ENCODE measurements around the gene CSAD.
"Not testable (repeated sequence)": the region's sequence is repeated elsewhere in the genome, so short reads cannot be mapped to it uniquely, and the experiment has no call there.

Gene CSAD

DNA sequence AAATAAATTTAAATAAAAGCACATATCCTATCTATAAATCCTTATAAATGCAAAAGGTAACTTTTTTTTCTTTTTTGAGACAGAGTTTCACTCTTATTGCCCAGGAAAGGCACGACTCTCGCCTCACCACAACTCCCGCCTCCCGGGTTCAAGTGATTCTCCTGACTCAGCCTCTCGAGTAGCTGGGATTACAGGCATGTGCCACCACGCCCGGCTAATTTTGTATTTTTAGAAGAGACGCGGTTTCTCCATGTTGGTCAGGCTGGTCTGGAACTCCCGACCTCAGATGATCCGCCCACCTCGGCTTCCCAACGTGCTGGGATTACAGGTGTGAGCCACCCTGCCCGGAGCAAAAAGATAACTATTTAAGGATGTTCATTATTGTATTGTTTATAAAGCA lies 1.9 kb downstream of the CSAD start:
- DNase-seq = not testable (repeated sequence)

DNA sequence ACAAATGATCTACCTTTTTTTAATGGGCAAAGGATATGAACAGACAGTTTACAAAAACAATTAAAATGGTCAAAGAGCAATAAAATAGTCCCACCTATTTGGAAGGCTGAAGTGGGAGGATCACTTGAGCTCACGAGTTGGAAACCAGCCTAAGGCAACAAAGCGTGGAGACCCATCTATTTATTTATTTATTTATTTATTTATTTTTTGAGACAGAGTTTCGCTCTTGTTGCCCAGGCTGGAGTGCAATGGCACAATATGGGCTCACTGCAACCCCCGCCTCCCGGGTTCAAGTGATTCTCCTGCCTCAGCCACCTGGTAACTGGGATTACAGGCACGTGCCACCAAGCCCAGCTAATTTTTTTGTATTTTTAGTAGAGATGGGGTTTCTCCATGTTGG lies 3.3 kb downstream of the CSAD start:
- DNase-seq = not testable (repeated sequence)

DNA sequence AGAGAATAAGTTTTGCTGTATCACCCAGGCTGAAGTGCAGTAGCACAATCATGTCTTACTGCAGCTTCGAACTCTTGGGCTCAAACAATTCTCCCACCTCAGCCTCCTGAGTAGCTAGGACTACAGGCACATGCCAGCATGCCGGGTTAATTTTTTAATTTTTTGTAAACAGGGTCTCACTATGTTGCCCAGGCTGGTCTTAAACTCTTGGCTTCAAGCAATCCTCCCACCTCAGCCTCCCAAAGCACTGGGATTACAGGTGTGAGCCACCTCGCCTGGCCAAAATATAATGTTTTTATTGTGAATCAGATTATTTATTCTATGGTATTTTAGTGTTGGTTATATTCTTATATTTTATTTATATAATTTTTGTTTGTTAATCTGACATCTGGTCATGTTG lies 4.0 kb downstream of the CSAD start:
- no peak for DNase-seq

DNA sequence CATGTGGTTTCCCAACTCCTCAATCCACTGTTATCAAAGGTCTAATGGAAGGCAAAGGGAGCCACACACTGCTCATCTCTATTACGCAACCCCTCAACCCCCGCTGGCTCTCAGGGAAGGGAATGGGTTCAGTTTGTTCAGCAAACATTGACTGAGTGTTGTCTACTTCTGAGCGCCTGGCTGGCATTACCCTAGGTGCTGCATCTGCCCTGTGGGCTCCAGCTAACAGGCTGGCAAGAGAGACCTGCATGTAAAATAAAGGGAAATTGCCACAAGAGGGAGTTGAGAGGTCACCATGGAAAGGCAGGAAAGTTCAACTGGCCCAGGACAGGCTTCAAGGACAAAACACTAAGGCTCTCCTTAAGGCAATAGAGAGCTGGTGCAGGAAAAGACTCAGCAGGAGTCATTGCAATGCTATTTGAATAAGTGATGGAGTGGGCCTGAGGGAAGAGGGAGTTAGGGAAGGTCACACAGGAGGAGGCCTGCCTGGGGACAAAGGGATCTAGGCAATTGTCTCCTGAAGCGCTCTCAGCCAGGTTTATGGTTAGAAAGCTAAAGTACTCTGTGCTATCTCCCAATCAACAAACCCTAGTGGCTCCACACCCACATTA lies 5.7 kb downstream of the CSAD start:
- no peak for DNase-seq

DNA sequence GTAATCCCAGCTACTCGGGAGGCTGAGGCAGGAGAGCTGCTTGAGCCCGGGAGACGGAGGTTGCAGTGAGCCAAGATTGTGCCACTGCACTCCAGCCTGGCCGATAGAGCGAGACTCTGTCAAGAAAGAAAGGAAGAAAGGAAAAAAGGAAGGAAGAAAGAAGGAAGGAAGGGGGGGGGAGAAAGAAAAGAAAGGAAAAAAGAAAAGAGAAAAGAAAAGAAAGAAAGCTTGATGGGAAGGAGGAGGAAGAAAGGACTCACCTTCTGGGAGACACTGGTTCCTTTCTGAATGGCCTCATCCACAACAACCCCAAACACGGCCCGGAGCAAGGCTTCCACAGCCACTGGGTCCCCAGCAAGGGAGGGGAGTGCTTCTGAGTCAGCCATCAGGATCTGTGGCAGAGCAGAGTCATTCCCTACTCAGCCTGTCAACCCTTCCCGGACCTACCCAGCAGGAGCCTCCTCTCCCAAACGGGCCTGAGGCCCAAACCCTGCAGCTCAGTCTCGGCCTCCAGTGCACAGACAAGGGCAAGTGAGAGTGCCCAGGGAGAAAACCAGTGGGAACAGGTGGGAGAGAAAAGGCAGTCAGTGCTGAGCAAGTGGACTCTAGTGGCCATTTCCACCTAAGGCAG lies 7.5 kb downstream of the CSAD start:
- DNase-seq = peak; percentile 24

DNA sequence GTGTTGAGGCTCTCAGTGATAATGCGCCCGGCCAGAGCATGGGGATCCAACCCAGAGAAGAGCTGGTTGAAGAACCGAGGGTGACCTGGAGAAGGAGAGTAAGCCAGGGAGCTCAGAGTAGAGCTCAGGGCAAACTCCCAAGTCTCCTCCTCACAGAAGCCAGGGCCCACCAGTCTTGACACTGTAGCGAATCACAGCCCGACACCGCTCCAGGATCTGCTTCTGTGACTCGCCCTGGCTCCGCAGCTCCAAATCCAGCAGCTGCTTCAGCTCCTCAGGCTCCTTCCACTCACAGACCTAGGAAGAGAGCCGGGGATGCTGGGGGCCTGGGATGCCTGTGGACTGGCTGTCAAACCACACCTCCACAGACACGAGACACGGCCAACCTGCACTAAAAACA lies 8.4 kb downstream of the CSAD start:
- DNase-seq = peak; percentile 32

DNA sequence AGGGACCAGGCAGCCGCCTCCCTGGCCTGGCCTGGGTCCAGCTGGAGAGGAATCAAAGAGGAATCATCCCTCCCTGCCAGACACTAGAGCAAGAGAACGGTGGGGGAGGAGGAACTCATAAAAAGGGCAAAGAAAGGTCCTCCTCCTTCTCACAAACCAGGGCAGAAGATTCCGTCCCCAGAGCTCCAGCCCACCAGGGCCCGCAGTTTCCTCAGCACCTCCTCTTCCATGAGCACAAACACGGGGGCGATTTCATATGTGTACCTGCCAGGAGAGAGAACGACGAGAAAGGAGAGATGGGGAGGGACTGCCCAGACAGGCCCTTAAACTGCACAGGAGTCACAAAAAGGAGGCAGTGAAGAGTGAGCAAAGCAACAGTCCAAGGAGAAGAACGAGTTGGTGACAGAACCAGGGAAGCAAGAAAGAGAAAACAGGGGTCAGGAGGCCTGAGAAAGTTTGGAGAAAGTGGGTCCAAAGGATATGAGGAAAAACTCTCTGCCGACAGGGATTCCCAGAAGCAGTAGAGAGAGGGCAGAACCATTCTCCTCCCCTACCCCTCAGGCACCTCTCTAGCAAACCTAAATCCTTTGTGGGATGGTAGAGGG lies 8.9 kb downstream of the CSAD start:
- DNase-seq = no peak

DNA sequence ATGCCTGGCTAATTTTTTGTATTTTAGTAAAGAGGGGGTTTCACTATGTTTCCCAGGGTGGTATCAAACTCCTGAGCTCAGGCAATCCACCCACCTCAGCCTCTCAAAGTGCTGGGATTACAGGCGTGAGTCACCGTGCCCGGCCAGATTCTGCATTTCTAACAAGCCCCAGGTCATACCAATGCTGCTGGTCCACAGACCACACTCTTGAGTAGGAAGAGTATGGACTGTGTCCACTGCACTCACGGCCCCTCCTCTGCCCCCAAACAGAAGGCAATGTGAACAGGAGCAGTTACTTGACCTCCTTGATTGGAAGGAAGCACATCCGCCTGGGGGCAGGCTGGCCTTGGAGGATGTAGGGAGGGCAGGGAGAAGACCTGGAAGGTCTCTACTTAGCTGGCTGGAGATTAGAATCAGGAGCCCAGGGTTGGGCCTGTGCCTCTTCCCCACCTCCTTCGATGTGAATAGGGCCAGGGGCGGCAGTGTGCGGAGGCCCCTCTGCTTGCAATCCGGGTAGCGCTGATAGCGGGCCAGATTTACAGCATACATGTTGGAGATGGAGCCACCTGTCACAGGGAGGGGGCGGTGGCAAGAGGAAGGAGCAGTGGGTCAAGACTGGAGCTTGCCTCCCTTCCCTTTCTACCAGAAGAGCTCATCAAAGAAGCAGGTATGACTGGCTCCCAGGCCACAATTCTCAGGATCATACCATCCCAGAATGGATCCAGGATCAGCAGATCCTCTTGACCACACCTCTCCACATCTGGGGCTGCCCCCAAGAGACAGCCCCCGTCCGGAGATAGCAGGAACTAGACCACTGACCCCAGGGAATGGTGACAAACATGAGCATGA lies 9.6 kb downstream of the CSAD start:
- no peak for DNase-seq

DNA sequence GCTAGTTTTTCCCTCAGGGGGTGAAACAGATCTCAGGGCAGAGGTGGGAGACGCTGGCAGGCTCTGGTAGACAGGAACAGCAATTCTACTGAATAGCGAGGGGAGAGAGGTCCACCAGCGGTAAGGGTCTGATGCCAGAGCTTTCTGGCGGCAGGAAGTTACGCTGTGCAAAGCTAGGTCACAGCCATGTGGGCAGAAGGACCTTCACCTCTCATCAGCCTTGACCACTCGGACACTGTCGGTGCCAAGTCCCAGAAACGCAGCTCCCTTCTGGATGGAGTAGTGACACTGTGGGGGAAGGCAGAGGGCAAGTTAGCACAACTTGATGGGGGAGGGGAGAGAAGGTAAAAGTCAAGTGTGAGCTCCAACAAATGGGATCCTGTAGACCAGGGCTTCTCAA lies 10.5 kb downstream of the CSAD start:
- DNase-seq = no peak

DNA sequence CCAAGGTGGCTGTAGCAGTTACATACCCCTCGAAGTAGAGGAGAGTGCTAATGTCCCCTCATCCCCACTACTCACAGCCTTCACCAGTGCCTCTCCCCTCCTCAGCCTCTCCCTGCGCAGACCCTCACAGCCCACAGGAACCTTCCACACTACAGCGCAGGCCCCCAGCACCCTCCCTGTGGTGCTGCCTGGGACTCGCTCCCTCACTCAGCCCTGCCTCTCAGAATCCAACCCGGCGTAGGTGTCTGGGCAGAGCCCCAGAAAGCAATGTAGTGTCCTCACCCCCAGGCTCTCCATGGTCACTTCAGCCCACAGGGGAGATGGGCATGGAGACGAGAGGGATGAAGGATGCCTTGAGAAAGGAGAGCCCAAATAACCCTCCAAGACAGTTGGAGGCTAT lies 11.1 kb downstream of the CSAD start:
- DNase-seq = no peak

DNA sequence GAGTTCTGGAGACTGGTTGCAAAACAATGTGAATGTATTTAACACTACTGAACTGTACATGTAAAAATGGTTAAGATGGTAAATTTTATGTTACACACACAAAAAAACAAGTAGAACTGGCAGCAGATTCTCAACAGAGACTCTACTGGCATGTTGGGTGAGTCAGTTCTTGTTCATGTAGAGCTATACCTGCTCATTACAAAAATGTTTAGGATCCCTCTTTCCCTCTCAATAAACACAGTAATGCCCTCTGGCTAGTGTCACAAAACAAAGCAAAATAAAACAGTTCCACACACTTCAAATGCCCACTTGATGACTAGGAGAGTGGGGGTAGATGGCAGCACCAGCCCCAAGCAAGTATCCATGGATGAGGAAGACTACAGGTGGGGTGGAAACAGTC lies 13.9 kb downstream of the CSAD start:
- DNase-seq = no peak

DNA sequence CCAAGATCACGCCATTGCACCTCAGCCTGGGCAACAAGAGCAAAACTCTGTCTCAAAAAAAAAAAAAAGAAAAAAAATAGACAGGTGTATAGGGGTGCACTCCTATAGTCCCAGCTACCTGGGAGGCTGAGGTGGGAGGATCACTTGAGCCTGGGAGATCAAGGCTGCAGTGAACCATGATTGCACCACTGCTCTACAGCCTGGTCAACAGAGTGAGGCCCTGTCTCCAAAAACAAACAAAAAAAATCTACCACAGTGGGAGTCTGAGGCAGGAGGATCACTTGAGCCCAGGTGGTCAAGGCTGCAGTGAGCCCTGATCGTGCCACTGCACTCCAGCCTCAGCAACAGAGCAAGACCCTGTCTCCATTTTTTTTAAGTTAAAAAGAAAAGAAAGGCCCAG lies 17.7 kb downstream of the CSAD start:
- DNase-seq = not testable (repeated sequence)

DNA sequence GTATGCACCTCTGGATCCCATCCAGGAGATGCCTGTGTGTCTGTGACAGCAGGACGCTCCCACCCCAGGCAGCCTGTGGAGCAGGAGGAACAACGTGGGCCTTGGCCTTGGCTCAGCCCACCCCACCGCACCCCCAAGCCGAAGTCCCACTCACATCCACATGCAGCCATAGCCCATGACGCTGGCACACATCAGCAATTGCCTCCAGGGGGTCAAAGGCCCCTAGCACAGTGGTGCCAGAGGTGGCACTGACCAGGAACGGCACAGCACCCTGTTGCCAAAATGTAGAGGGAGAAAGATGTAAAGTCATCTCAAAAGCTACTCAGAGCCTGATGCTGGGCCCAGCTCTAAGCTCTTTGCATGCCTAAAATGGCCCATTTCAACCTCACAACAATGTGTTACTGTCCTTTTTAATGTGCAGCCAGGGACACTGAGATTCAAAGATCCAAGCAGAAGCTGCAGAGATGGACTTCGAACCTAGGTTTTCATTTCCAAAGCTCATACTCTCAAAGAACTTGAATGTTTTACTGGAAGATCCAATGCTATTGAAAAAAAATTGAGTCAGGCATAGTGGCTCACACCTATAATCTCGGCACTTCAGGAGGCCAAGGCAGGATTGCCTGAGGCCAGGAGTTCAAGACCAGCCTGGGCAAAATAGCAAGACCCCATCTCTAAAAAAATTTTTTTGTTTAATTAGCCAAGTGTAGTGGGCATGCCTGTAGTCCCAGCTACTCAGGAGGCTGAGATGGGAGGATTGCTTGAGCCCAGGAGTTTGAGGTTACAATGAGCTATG lies 19.4 kb downstream of the CSAD start:
- DNase-seq = no peak

DNA sequence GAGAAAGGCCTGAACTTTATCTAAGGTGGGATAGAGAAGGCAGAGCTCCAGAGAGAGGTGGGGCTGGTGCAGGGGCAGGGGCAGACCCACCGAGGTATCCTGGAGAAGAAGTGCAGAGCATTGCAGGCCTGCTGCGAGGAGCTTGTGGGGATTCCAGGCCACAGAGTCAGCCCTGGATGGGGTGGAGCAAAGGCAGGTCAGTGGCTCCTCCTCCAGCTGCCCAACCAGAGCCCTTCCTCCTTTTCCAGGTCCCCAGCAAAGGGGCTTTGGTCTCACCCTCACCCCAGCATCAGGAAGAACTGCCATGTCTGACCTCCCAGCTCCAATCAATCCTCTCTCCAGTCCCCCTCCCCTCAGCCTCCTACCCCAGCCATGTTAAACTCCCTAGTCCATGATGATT lies 20.1 kb downstream of the CSAD start:
- no peak for DNase-seq

DNA sequence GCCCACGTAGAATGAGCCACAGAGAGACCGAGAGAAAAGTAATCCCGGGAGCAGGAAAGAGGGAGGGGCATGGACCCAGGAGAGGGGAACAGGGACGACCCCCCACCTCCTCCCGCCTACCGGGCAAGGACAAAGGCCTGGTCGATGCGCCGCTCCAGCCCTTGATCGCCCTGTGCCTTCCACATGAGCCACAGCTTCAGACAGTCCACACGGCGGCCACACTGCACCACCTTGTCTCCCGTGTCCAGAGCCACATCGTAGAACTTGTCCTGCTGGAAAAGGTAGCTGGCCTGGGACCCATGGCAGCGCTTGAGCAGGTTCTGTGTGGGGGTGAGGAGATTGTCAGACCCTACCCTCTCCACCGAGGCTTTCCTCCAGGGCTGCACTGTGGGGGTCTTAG lies 20.7 kb downstream of the CSAD start:
- no peak for DNase-seq

DNA sequence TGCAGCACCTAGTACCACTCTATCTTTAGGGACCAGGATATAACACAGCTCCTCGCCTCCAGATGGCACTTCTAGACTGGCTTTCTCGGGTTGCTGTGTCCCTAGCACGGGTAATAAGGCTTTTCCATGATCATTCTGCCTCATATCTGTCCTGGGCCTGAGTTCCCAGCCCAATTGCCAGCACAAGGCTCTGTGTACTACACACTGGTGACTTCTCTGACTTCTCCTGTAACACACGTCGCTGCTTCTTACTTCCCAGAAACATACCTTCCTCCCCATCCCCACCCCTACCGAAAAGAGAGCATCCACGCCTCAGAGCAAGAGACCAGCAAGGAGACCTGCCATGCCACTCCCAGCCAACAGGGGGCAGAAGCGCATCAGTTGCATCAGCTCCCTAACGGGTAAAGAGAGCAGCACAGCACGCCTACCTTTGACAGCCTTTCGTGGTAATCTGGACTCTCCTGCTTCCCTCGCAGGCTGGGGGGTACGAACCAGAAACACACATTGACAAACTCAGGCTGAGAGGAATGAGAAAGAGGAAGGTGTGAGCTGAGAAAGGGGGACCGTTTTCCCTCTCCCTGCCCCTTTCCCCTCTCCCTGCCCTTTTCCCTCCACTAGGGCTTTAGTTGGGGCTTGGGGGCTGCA lies 21.4 kb downstream of the CSAD start:
- peak; percentile 73 for DNase-seq

DNA sequence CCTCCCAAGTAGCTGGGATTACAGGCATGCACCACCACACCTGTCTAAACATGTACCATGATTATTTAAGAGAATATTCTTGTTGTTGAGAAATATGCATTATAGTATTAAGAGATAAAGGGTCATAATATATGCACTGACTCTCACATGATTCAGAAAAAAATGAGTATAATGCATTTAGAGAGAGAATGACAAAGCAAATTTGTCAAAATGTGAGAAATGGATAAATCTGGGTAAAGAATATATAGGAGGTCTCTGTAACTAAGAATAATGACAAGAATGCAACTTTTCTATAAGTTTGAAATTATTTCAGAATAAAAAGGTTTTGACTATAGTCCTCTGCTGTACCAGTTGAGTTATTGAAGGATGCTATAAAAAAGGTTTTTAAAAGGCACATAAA lies 28.3 kb downstream of the CSAD start:
- no peak for DNase-seq

DNA sequence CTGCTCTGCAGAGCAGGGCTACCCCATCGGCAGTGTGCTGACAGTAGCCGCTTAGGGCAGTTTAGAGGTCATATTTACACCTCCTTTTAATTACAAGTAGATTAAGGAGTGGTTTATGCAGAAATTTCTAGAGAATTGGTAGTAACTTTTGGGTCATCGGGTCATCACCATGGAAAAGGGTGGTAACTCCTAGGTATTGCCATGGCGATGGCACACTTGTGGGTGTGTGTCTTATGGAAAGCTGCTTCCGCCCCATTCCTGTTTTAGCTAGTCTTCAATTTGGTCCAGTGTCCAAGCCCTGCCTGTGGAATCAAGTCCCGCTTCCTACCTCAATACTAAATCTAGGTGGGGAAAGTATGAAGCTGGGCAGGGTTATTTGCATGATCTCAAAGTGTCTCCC lies 29.7 kb downstream of the CSAD start:
- DNase-seq = no peak

DNA sequence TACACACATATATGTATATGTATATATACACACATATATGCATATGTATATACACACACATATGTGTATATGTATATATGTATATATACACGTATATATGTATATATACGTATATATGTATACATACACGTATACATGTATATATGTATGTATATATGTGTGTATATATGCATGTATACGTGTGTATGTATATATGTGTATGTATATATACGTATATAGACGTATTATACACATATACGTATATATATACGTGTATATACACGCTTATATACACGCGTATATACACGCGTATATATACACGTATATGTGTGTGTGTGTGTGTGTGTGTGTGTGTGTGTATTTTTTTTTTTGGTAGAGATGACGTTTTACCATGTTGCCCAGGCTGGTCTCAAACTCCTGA lies 33.1 kb downstream of the CSAD start:
- DNase-seq = no peak

DNA sequence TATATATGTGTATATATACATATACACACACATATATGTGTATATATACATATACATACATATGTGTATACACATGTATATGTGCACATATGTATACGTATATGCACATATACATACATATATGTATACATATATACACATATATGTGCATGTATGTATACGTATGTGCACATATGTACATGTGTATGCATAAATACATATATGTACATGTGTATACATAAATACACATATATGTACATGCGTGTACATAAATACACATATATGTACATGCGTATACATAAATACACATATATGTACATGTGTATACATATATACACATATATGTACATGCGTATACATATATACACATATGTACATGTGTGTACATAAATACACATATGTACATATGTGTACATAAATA lies 33.5 kb downstream of the CSAD start:
- DNase-seq = no peak

DNA sequence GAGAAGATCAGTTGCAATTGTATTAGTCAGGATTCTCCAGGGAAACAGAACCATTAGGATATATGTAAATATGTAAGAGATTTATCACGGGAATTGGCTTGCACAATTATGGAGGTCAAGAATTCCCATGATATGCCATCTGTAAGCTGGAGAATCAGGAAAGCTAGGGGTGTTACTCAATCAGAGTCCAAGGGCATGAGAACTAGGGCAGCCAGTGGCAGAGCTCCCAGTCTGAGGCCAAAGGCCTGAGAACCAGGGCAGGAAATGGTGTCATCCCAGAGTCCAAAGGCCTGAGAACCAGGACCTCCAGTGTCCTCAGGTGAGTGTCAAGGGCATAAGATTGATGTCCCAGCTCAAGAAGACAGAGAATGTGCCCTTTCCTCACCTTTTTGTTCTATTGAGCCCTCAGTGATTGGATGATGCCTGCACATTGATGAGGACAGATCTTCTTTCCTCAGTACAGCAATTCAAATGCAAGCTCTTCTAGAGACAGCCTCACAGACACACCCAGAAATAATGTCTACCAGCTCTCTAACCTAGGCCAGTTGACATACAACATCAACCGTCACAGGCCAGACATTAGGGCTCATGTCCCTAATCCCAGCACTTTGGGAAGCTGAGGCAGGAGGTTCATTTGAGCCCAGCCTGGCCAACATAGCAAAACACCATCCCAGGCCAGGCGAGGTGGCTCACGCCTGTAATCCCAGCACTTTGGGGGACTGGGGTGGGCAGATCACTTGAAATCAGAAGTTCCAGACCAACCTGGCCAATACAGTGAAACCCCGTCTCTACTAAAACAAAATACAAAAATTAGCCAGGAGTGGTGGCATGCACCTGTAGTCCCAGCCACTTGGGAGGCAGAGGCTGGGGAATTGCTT lies 35.1 kb downstream of the CSAD start:
- DNase-seq = no peak

Measured in T1000 (cell line).